ENCODE data around the gene NAPA. TPM values are rescaled to one million over a fixed set of nuclear protein-coding genes. Genes with fewer than 3 reads are reported as not detected.

The NAPA gene
- total RNA-seq, 1 donor from 2014 or later: 68.7 TPM

GRCh38 chr19:47507012-47507411 is 7.9 kb downstream of the NAPA start:
- DNase-seq (ENCODE audit: low spot score): no peak
- Mint-ChIP-seq H3K27ac (no peak overlapping the region), H3K9me3 (no peaks in the 10 kb centered on the region), H3K36me3 (ENCODE audit: low read depth) (peaks cover 10% of the 10 kb centered on the region), H3K4me3 (no peak overlapping the region), H3K27me3 (ENCODE audit: insufficient read depth) (no peaks in the 10 kb centered on the region), H3K4me1 (ENCODE audit: low read depth) (peaks cover 16% of the 10 kb centered on the region)
- intact Hi-C loops (cut with micrococcal nuclease): no loop called here

GRCh38 chr19:47506459-47506858 is 8.4 kb downstream of the NAPA start:
- Mint-ChIP-seq H3K27ac (no peak overlapping the region), H3K36me3 (ENCODE audit: low read depth) (peaks cover 14% of the 10 kb centered on the region), H3K27me3 (ENCODE audit: insufficient read depth) (no peaks in the 10 kb centered on the region)

GRCh38 chr19:47505506-47505905 is 9.4 kb downstream of the NAPA start:
- peaks cover 10% of the 10 kb centered on the region for H3K4me1 Mint-ChIP-seq (ENCODE audit: low read depth)
- no peak overlapping the region for H3K4me3 Mint-ChIP-seq
- H3K27ac Mint-ChIP-seq: no peak overlapping the region
- H3K9me3 Mint-ChIP-seq: no peaks in the 10 kb centered on the region
- intact Hi-C loops (cut with micrococcal nuclease): no loop called here
- no peaks in the 10 kb centered on the region for H3K27me3 Mint-ChIP-seq (ENCODE audit: insufficient read depth)
- no peak for DNase-seq (ENCODE audit: low spot score)
- H3K36me3 Mint-ChIP-seq (ENCODE audit: low read depth): peaks cover 14% of the 10 kb centered on the region

More at GRCh38 chr19:47506459-47506858, 8.4 kb downstream of the NAPA start:
- intact Hi-C loops (cut with micrococcal nuclease): no loop called here
- no peak for DNase-seq (ENCODE audit: low spot score)
- H3K9me3 Mint-ChIP-seq: no peaks in the 10 kb centered on the region
- H3K4me1 Mint-ChIP-seq (ENCODE audit: low read depth): peaks cover 11% of the 10 kb centered on the region
- no peak overlapping the region for H3K4me3 Mint-ChIP-seq

- DNase-seq (ENCODE audit: low spot score): no peak
- no peaks in the 10 kb centered on the region for H3K27me3 Mint-ChIP-seq (ENCODE audit: insufficient read depth)
- no peaks in the 10 kb centered on the region for H3K4me1 Mint-ChIP-seq (ENCODE audit: low read depth)
- no peak overlapping the region for H3K4me3 Mint-ChIP-seq
- H3K36me3 Mint-ChIP-seq (ENCODE audit: low read depth): peaks cover 14% of the 10 kb centered on the region
- no peak overlapping the region for H3K27ac Mint-ChIP-seq
- H3K9me3 Mint-ChIP-seq: no peaks in the 10 kb centered on the region
- intact Hi-C loops (cut with micrococcal nuclease): no loop called here
Observed at GRCh38 chr19:47503826-47504150, 11.1 kb downstream of the NAPA start.

GRCh38 chr19:47503130-47503825 is 11.6 kb downstream of the NAPA start:
- Mint-ChIP-seq H3K4me3 (no peak overlapping the region), H3K9me3 (no peaks in the 10 kb centered on the region), H3K36me3 (ENCODE audit: low read depth) (peaks cover 14% of the 10 kb centered on the region)

GRCh38 chr19:47499863-47500830 is 14.7 kb downstream of the NAPA start:
- no peaks in the 10 kb centered on the region for H3K4me1 Mint-ChIP-seq (ENCODE audit: low read depth)
- no peak overlapping the region for H3K4me3 Mint-ChIP-seq
- DNase-seq (ENCODE audit: low spot score): no peak
- H3K27ac Mint-ChIP-seq: no peak overlapping the region
- H3K9me3 Mint-ChIP-seq: no peaks in the 10 kb centered on the region
- H3K36me3 Mint-ChIP-seq (ENCODE audit: low read depth): peaks cover 16% of the 10 kb centered on the region
- H3K27me3 Mint-ChIP-seq (ENCODE audit: insufficient read depth): no peaks in the 10 kb centered on the region
- intact Hi-C loops (cut with micrococcal nuclease): no loop called here

More at GRCh38 chr19:47503130-47503825, 11.6 kb downstream of the NAPA start:
- no peaks in the 10 kb centered on the region for H3K4me1 Mint-ChIP-seq (ENCODE audit: low read depth)
- intact Hi-C loops (cut with micrococcal nuclease): no loop called here
- H3K27ac Mint-ChIP-seq: no peak overlapping the region
- H3K27me3 Mint-ChIP-seq (ENCODE audit: insufficient read depth): no peaks in the 10 kb centered on the region
- no peak for DNase-seq (ENCODE audit: low spot score)

- Mint-ChIP-seq H3K4me3 (no peak overlapping the region), H3K9me3 (no peaks in the 10 kb centered on the region), H3K36me3 (ENCODE audit: low read depth) (peaks cover 16% of the 10 kb centered on the region), H3K4me1 (ENCODE audit: low read depth) (no peaks in the 10 kb centered on the region), H3K27me3 (ENCODE audit: insufficient read depth) (no peaks in the 10 kb centered on the region), H3K27ac (no peak overlapping the region)
- DNase-seq (ENCODE audit: low spot score): no peak
- intact Hi-C loops (cut with micrococcal nuclease): no loop called here
Observed at GRCh38 chr19:47499371-47499770, 15.5 kb downstream of the NAPA start.

- Mint-ChIP-seq H3K36me3 (ENCODE audit: low read depth) (peaks cover 16% of the 10 kb centered on the region), H3K27ac (no peak overlapping the region), H3K4me3 (no peak overlapping the region), H3K27me3 (ENCODE audit: insufficient read depth) (no peaks in the 10 kb centered on the region), H3K9me3 (no peaks in the 10 kb centered on the region), H3K4me1 (ENCODE audit: low read depth) (no peaks in the 10 kb centered on the region)
- intact Hi-C loops (cut with micrococcal nuclease): no loop called here
- no peak for DNase-seq (ENCODE audit: low spot score)
Observed at GRCh38 chr19:47498561-47498960, 16.3 kb downstream of the NAPA start.

GRCh38 chr19:47497821-47498520 is 16.9 kb downstream of the NAPA start:
- Mint-ChIP-seq H3K9me3 (no peaks in the 10 kb centered on the region), H3K27me3 (ENCODE audit: insufficient read depth) (no peaks in the 10 kb centered on the region), H3K4me3 (no peak overlapping the region), H3K27ac (no peak overlapping the region), H3K36me3 (ENCODE audit: low read depth) (peaks cover 10% of the 10 kb centered on the region), H3K4me1 (ENCODE audit: low read depth) (no peaks in the 10 kb centered on the region)
- intact Hi-C loops (cut with micrococcal nuclease): no loop called here
- DNase-seq (ENCODE audit: low spot score): no peak

GRCh38 chr19:47497050-47497766 is 17.7 kb downstream of the NAPA start:
- Mint-ChIP-seq H3K27ac (no peak overlapping the region), H3K27me3 (ENCODE audit: insufficient read depth) (no peaks in the 10 kb centered on the region)

GRCh38 chr19:47495478-47496372 is 19.1 kb downstream of the NAPA start:
- DNase-seq (ENCODE audit: low spot score): no peak
- peaks cover 4% of the 10 kb centered on the region for H3K36me3 Mint-ChIP-seq (ENCODE audit: low read depth)
- H3K4me1 Mint-ChIP-seq (ENCODE audit: low read depth): no peaks in the 10 kb centered on the region
- H3K27me3 Mint-ChIP-seq (ENCODE audit: insufficient read depth): no peaks in the 10 kb centered on the region
- H3K4me3 Mint-ChIP-seq: no peak overlapping the region
- H3K9me3 Mint-ChIP-seq: no peaks in the 10 kb centered on the region
- intact Hi-C loops (cut with micrococcal nuclease): no loop called here
- no peak overlapping the region for H3K27ac Mint-ChIP-seq

More at GRCh38 chr19:47497050-47497766, 17.7 kb downstream of the NAPA start:
- no peak for DNase-seq (ENCODE audit: low spot score)
- peaks cover 5% of the 10 kb centered on the region for H3K36me3 Mint-ChIP-seq (ENCODE audit: low read depth)
- no peak overlapping the region for H3K4me3 Mint-ChIP-seq
- H3K9me3 Mint-ChIP-seq: no peaks in the 10 kb centered on the region
- H3K4me1 Mint-ChIP-seq (ENCODE audit: low read depth): no peaks in the 10 kb centered on the region
- intact Hi-C loops (cut with micrococcal nuclease): no loop called here

- no peak overlapping the region for H3K4me3 Mint-ChIP-seq
Observed at GRCh38 chr19:47494729-47495128, 20.1 kb downstream of the NAPA start.

More at GRCh38 chr19:47494729-47495128, 20.1 kb downstream of the NAPA start:
- peaks cover 9% of the 10 kb centered on the region for H3K36me3 Mint-ChIP-seq (ENCODE audit: low read depth)
- H3K27me3 Mint-ChIP-seq (ENCODE audit: insufficient read depth): no peaks in the 10 kb centered on the region
- intact Hi-C loops (cut with micrococcal nuclease): no loop called here
- no peak for DNase-seq (ENCODE audit: low spot score)
- no peak overlapping the region for H3K27ac Mint-ChIP-seq
- H3K9me3 Mint-ChIP-seq: no peaks in the 10 kb centered on the region
- no peaks in the 10 kb centered on the region for H3K4me1 Mint-ChIP-seq (ENCODE audit: low read depth)

Measured in activated T-helper 1 cell treated with anti-CD3 and anti-CD28 coated beads, Interleukin-12 subunit alpha, Interleukin-12 subunit beta, Interleukin-2, Interleukin-4 antibody, amounts not matched to agents 30 ng/mL and 10 ng/mL and 1 ng/mL, durations not matched to agents 14 hours and 24 hours and 36 hours (primary cell).